Fibroblast of lung (primary cell): ENCODE measurements around the gene MXRA7. TPM values are rescaled to one million over a fixed set of nuclear protein-coding genes. Genes with fewer than 3 reads are reported as not detected.

Experiments used
- DNase-seq, 2 donors: peaks; one replicate each; pipeline versions ENCODE4 v3.0.0 to v3.0.0-alpha.2; 2010; ENCODE audit warnings: low read depth in 2 of 2
- H2AFZ ChIP-seq: 2 replicates; pipeline ENCODE4 v1.5.1; 2012; ENCODE audit warnings: low read length, control low read depth, inconsistent platforms
- H3K27ac ChIP-seq: 2 replicates; pipeline ENCODE4 v1.5.1; 2011; ENCODE audit warnings: low read length, control low read depth; ENCODE audit not compliant: insufficient read depth
- H3K27me3 ChIP-seq: 2 replicates; pipeline ENCODE4 v1.5.1; 2011; ENCODE audit warnings: mild to moderate bottlenecking, low read length; ENCODE audit not compliant: control insufficient read depth, insufficient read depth
- H3K36me3 ChIP-seq: 2 replicates; pipeline ENCODE4 v1.5.1; 2011; ENCODE audit warnings: low read length; ENCODE audit not compliant: control insufficient read depth, insufficient read depth
- H3K4me1 ChIP-seq: 2 replicates; pipeline ENCODE4 v1.5.1; 2011; ENCODE audit warnings: low read length; ENCODE audit not compliant: control insufficient read depth, insufficient read depth; ENCODE audit errors: extremely low read depth
- H3K4me2 ChIP-seq: 2 replicates; pipeline ENCODE4 v1.5.1; 2011; ENCODE audit warnings: low read length, control low read depth; ENCODE audit not compliant: insufficient read depth; ENCODE audit errors: extremely low read depth
- H3K4me3 ChIP-seq, 4 experiments: fragments of 200-600 bp in 1 of 4; sonication (generic) in 1 of 4; replicated peaks in 1 of 4; 2 replicates each; pipeline ENCODE4 v1.5.1; 2011 to 2016; ENCODE audit warnings: low read length in 4 of 4, low read depth in 3 of 4, mild to moderate bottlenecking in 3 of 4, control low read depth in 2 of 4, inconsistent platforms in 1 of 4, mixed read lengths in 1 of 4; ENCODE audit not compliant: insufficient read depth in 1 of 4; ENCODE audit errors: control extremely low read depth in 1 of 4
- H3K79me2 ChIP-seq: 2 replicates; pipeline ENCODE4 v1.5.1; 2012; ENCODE audit warnings: mild to moderate bottlenecking, low read length, inconsistent platforms; ENCODE audit not compliant: control insufficient read depth, insufficient read depth
- H3K9ac ChIP-seq: 2 replicates; pipeline ENCODE4 v1.5.1; 2011; ENCODE audit warnings: mild to moderate bottlenecking, low read length, control low read depth; ENCODE audit not compliant: insufficient read depth
- H3K9me3 ChIP-seq: 2 replicates; pipeline ENCODE4 v1.5.1; 2012; ENCODE audit warnings: low read depth, low read length; ENCODE audit not compliant: control insufficient read depth, insufficient read depth
- H4K20me1 ChIP-seq: 2 replicates; pipeline ENCODE4 v1.5.1; 2011; ENCODE audit warnings: low read length; ENCODE audit not compliant: control insufficient read depth, insufficient read depth; ENCODE audit errors: extremely low read depth
- CTCF ChIP-seq, 2 donors: IDR thresholded peaks in 1 of 2; conservative IDR thresholded peaks in 1 of 2; 1 replicate in 1 of 2; 2 replicates in 1 of 2; pipeline ENCODE4 v1.5.1; 2011 to 2012; ENCODE audit warnings: low read length in 2 of 2, control low read depth in 1 of 2, inconsistent platforms in 1 of 2, low read depth in 1 of 2, mild to moderate bottlenecking in 1 of 2
- EZH2 ChIP-seq: IDR thresholded peaks from 2 replicates; pipeline ENCODE4 v1.5.1; 2012; ENCODE audit warnings: low read length, control low read depth, mild to moderate bottlenecking; ENCODE audit errors: missing control alignments
- polyA plus RNA-seq, 2 donors: library from polyadenylated mRNA; depleted of rRNA in 1 of 2; stranded (reverse) in 1 of 2; unstranded in 1 of 2; fragments of >200 nt; gene quantifications; 2 replicates each; pipeline ENCODE4 v1.2.1, GENCODE V29; 2011 to 2012; ENCODE audit warnings: missing spikeins in 1 of 2
- total RNA-seq: library from RNA; depleted of rRNA; stranded (reverse); fragments of >200 nt; gene quantifications from 2 replicates; pipeline ENCODE4 v1.2.1, GENCODE V29; 2014

MXRA7 gene
- total and polyA plus RNA-seq, 2 donors (not counting 1 experiment from before 2014, with no cell fraction given) = 127 to 307 TPM

GRCh38 chr17:76630151-76630550, 80.6 kb downstream of the MXRA7 start:
- Histone ChIP-seq H3K4me2 (no peak overlapping the region), H3K4me3 (no peak overlapping the region), H3K27me3 (peaks cover 7% of the 10 kb centered on the region), H3K27ac (no peak overlapping the region), H2AFZ (no peak overlapping the region), H3K36me3 (no peaks in the 10 kb centered on the region), H3K79me2 (no peaks in the 10 kb centered on the region), H3K9ac (no peak overlapping the region), H3K4me1 (no peaks in the 10 kb centered on the region), H4K20me1 (no peaks in the 10 kb centered on the region), H3K9me3 (no peaks in the 10 kb centered on the region)
- TF ChIP-seq CTCF (conservative IDR thresholded peaks at IDR 0.05 in 1 of 2, IDR thresholded peaks at IDR 0.05 in 1 of 2; ENCODE audit: low read depth in 1 of 2, low read length in 2 of 2) (no peak), EZH2 (no peak)
- no peak for DNase-seq

Other genes with a start within 250 kb of the MXRA7 start
- not detected in 2 replicates for gene AANAT, start 243.4 kb downstream of the MXRA7 start, total RNA-seq
- gene AANAT, start 243.4 kb downstream of the MXRA7 start, polyA plus RNA-seq = not detected in 2 replicates
- 3.9 and 5.1 TPM in 2 replicates for gene RHBDF2, start 209.5 kb downstream of the MXRA7 start, total RNA-seq
- gene RHBDF2, start 209.5 kb downstream of the MXRA7 start, polyA plus RNA-seq = 0.94 and 1.7 TPM in 2 replicates
- gene CYGB, start 173.3 kb downstream of the MXRA7 start, total RNA-seq = 12.4 and 19.5 TPM in 2 replicates
- gene CYGB, start 173.3 kb downstream of the MXRA7 start, polyA plus RNA-seq = 9.1 and 10.0 TPM in 2 replicates
- 4.1 and 4.3 TPM in 2 replicates for gene PRCD, start 170.9 kb downstream of the MXRA7 start, total RNA-seq
- gene PRCD, start 170.9 kb downstream of the MXRA7 start, polyA plus RNA-seq = 0.72 and 0.89 TPM in 2 replicates
- 0.83 and 1.0 TPM in 2 replicates for gene ST6GALNAC2, start 125.1 kb downstream of the MXRA7 start, total RNA-seq
- 0.42 and 1.3 TPM in 2 replicates for gene ST6GALNAC2, start 125.1 kb downstream of the MXRA7 start, polyA plus RNA-seq
- not detected in 2 replicates for gene ST6GALNAC1, start 67.2 kb downstream of the MXRA7 start, total RNA-seq
- gene ST6GALNAC1, start 67.2 kb downstream of the MXRA7 start, polyA plus RNA-seq = not detected in 2 replicates
- 13.6 and 16.2 TPM in 2 replicates for gene JMJD6, start 15.6 kb upstream of the MXRA7 start, total RNA-seq
- gene JMJD6, start 15.6 kb upstream of the MXRA7 start, polyA plus RNA-seq = 16.5 and 17.7 TPM in 2 replicates
- 21.1 and 26.4 TPM in 2 replicates for gene METTL23, start 15.9 kb upstream of the MXRA7 start, total RNA-seq
- 34.5 and 35.1 TPM in 2 replicates for gene METTL23, start 15.9 kb upstream of the MXRA7 start, polyA plus RNA-seq
- 59.6 and 77.5 TPM in 2 replicates for gene SRSF2, start 26.4 kb upstream of the MXRA7 start, total RNA-seq
- gene SRSF2, start 26.4 kb upstream of the MXRA7 start, polyA plus RNA-seq = 203 and 238 TPM in 2 replicates
- gene MFSD11, start 27.2 kb upstream of the MXRA7 start, total RNA-seq = 15.7 and 31.4 TPM in 2 replicates
- 20.1 and 22.4 TPM in 2 replicates for gene MFSD11, start 27.2 kb upstream of the MXRA7 start, polyA plus RNA-seq
- 0.17 and 0.26 TPM in 2 replicates for gene MGAT5B, start 157.4 kb upstream of the MXRA7 start, total RNA-seq
- 0.09 and 0.35 TPM in 2 replicates for gene MGAT5B, start 157.4 kb upstream of the MXRA7 start, polyA plus RNA-seq